GM12801 (cell line): ENCODE data around the gene CCDC146.

Source experiments
- TF ChIP-seq, protein P1 (sequence below): IDR thresholded peaks from one replicate; pipeline ENCODE4 v1.5.1; 2011; ENCODE audit warnings: control low read depth; ENCODE audit not compliant: insufficient read length; ENCODE audit errors: extremely low read depth

Gene CCDC146

DNA sequence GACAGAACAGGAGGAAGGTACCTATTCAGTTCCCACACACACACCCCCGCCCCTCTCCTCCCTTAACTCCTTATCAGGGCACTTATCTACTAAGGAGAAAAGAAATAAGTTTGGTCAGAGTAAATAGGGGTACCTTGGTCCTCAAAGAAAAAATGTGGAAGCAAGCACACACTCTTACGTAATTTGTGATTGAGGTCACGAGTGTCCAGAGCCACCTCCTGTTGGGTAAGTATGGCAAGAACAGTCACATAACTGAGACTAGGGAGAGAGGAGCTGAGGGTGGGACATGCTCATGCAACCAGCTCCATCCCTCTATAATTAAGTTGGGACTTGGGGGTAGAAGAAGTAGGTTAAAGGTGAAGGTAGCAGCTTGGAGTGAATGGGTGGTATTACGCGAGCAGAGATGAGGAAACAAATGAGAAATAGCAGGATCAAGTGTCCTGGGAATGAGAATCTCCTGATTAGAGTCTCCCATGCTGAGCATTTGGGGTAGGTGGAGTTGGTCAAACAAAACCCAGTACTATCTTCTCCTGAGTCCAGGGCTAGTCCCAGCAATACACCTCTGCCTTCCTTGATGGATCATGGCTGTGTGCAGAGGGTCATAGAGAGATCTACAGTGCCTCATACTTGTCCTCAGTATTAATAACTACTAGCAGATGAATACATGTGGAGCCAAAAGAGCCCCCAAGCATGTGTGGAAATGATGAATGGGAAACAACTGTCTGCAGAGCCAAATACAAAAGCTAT is 216.6 kb downstream of the CCDC146 start:
- TF ChIP-seq, protein P1, sequence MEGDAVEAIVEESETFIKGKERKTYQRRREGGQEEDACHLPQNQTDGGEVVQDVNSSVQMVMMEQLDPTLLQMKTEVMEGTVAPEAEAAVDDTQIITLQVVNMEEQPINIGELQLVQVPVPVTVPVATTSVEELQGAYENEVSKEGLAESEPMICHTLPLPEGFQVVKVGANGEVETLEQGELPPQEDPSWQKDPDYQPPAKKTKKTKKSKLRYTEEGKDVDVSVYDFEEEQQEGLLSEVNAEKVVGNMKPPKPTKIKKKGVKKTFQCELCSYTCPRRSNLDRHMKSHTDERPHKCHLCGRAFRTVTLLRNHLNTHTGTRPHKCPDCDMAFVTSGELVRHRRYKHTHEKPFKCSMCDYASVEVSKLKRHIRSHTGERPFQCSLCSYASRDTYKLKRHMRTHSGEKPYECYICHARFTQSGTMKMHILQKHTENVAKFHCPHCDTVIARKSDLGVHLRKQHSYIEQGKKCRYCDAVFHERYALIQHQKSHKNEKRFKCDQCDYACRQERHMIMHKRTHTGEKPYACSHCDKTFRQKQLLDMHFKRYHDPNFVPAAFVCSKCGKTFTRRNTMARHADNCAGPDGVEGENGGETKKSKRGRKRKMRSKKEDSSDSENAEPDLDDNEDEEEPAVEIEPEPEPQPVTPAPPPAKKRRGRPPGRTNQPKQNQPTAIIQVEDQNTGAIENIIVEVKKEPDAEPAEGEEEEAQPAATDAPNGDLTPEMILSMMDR, result no peak

DNA sequence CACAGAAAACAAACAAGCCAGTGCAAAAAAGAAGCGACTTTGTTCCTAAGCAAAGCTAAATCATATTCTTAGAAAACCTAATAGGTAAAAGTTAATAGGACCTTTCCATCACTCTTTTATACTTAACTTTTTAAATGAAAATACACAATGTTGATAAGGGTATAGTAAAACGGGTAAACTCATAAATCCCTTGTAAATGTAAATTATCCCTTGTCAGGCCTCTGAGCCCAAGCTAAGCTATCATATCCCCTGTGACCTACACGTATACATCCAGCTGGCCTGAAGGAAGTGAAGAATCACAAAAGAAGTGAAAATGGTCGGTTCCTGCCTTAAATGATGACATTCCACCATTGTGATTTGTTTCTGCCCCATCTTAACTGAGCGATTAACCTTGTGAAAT is 217.3 kb downstream of the CCDC146 start:
- TF ChIP-seq, protein P1, result no peak
